ENCODE measurements around the gene PCP4L1. TPM values are rescaled to one million over a fixed set of nuclear protein-coding genes. Genes with fewer than 3 reads are reported as not detected.

Gene PCP4L1
- total RNA-seq, result not detected in 2 replicates

DNA sequence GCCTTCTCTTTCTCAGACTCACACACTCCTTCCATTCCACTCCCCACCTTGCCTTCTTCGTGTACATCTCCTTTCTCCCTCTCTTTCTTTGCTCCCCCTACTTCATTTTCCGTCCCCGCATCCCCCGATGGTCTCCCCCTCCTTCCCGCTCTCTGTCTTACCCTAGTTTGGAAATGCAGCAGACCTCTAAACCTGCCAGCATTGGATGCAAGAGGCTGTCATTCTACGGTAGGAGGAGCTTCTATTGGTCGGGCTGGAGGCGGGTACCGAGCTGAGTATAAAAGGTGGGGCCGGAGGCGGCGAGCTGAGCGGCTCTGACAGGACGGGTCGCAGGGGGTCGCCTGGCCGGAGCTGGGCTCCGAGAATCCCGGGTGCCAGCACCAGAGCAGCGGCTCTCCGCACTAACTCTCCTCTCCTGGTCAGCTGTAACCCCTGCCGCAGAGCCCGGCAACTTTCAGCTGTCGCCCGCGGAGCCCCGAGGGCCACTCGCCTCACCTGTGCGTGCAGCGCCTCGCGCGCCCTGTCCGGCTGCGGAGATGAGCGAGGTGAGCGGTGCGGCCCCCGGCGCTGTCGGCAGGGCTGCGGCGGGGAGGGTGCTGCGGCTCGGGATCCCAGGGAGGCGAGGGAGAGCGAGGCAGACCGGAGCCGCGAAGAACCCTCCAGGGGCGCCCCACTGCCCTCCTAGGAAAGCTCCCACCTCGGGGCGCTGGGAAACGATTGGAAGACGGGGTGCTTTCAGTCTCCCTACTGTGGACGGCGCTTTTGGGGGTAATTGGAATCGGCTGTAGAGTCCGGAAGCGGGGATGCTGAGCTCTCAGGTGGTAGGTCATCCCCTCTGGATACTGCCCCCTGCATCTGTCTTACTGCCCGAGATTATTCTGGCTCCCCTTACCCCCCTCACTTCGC is at the start of gene PCP4L1:
Gene PCP4L1, plus strand, starts transcription at position 307 of the 906 bp plus-strand sequence. Its CDS starts 230 bp downstream, at position 537.

DNA sequence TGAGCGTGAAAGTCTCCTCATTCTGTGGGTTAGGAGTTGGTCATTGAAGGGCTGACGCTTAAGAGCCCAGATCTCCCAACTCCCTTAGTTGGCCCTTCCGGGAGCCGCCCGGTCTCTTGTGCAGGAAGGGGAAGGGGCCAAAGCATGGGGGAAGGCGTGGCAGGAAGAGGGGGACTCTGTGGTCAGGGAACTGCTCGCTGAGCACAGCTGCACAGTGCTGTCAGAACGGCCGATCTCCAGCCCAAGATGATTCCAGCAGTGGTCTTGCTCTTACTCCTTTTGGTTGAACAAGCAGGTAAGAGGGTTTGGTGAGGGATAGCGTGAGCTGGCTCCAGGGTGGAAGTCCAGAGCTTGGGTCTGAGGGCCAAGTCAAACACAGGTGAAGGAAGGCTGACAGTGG is 43.5 kb upstream of the PCP4L1 start, which contains the start of gene FCER1G:
Gene FCER1G, plus strand, starts transcription at position 220 of the 400 bp plus-strand sequence. Its CDS starts 27 bp downstream, at position 247.

DNA sequence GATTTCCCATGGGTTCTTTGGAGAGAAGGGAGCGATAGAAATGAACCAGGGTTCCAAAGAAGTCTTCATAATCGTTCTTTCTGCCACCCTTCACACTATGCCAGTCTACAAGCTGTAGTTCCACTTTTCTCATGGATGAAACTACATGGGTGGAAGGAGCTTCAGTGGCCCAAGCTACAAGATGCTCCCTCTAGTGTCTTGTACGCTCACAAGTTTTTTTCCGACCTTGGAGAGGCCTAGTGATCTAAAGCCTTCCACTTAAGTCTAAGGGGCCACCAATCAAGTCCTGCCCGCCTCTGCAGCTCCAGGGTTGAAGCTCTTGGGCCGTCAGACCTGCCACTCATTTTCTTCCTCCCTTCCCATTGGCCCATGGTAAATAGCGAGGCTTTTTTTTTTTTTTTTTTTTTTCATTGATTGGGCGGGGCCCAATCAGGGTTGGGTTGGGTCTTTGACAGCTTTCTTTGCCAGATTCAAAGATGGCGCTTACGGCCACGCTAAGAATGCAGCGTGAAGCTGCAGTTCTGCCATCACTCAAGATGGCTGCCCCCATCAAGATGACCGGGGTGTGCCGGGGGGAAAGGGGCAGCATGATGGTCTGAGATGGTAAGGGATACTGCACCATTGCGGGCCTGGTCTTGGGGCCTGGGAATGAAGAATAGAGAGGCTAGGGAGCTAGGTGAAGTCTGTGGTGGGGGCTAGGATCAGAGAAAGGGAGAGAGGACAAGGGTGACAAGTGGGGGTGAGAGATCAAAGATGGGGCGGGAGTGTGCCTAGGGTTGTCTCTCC is 32.8 kb upstream of the PCP4L1 start, which contains the start of gene TOMM40L:
Gene TOMM40L, plus strand, starts transcription at position 527 of the 786 bp plus-strand sequence. CDS start 430 bp downstream, outside the sequence.

DNA sequence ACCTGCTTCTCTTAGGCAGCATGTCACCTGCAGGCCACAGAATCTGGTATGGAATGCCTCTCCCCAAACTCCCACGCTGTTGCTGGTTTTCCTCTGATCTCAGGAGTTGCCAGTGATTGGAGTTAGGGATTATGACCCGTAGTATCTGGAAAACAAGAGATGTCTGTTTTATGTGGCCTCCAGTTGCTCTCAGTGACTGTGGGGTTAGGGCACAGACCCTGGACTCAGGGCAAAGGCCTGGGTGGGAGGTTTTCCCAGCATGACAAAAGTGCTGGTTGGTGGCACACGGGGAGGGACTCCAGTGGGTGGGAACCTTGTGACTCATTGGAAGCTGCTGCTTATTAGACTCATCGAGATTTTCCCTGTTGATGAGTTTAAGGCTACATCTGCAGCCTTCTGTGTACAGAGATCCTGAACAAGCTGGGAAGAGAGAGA is 20.5 kb upstream of the PCP4L1 start, which contains the start of gene NR1I3:
Gene NR1I3, minus strand, starts transcription at position 165 of the 435 bp plus-strand sequence. CDS start 1,638 bp downstream, outside the sequence.

DNA sequence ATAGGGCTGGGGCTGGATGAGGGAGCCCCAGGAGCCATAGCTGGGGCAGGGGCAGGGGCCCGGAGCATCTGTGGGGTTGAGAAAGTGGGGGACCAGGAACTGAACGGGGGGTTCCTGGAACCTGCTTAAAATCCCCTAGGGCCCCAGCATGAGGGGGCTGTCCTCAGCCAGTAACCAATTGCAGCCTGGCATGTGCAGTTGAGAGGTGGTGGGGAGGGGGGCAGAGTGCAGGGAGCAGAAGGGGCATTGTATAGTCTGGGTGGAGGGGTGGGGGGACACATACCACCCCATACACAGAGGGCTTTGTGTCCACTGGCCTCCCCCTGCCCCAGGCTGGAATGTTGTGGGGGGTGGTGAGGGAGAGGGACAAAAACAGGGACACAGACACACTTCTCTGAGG is 51.3 kb downstream of the PCP4L1 start, which contains the start of gene MPZ:
Gene MPZ, minus strand, starts transcription at position 101 of the 400 bp plus-strand sequence. Its CDS starts 63 bp downstream, at position 38.

DNA sequence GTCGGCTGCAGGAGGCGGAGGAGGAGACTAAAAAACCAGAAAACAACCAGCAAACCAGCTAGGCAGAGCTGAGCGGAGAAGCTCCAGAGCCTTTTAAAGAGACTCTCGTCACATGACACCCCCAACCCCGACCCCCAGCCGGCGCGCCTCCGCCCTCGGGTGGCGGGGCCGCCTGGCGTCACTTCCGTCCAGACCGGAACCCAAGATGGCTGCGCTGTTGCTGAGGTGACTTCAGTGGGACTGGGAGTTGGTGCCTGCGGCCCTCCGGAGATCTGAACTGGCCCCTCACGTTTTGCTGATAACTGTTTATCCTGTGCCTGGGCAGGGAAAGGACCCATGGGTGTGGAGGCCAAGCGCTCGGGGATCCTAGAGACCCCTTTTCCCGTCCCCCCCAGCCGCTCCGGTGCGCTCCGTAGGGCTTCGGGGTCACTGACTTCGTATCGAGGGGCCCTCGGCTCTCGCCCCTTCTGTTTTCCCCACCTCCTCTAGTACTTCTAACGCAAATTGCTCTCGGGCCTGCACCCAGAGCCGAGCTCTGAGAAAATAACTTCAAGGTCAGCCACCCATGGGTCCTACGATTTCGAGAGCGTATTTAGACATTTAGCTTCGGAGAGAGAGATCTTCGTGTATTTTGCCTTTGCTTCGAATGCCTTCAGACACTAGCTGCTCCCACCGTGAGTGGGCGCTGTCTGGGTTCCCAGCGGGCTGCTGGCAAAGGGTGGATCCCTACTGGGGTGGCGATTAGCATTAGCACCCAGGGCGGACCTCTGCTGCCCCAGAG is 55.8 kb downstream of the PCP4L1 start, which contains the start of gene SDHC:
Gene SDHC, plus strand, starts transcription at position 181 of the 781 bp plus-strand sequence. Its CDS starts 25 bp downstream, at position 206.

Other genes starting within 250 kb of the PCP4L1 start
- gene F11R, start 237.6 kb upstream of the PCP4L1 start, total RNA-seq, result 5.1 and 8.9 TPM in 2 replicates
- gene TSTD1, start 219.8 kb upstream of the PCP4L1 start, total RNA-seq, result 10.6 and 34.8 TPM in 2 replicates
- gene USF1, start 212.8 kb upstream of the PCP4L1 start, total RNA-seq, result 72.8 and 75.5 TPM in 2 replicates
- not detected in 2 replicates for gene ARHGAP30, start 188.9 kb upstream of the PCP4L1 start, total RNA-seq
- under 0.01 and 0.17 TPM in 2 replicates for gene NECTIN4, start 169.2 kb upstream of the PCP4L1 start, total RNA-seq
- gene KLHDC9, start 160.4 kb upstream of the PCP4L1 start, total RNA-seq, result 1.9 and 4.5 TPM in 2 replicates
- 17.0 and 36.5 TPM in 2 replicates for gene PFDN2, start 140.7 kb upstream of the PCP4L1 start, total RNA-seq
- gene NIT1, start 140.6 kb upstream of the PCP4L1 start, total RNA-seq, result 21.4 and 40.4 TPM in 2 replicates
- 29.4 and 35.9 TPM in 2 replicates for gene DEDD, start 126.1 kb upstream of the PCP4L1 start, total RNA-seq
- 85.7 and 91.3 TPM in 2 replicates for gene UFC1, start 104.8 kb upstream of the PCP4L1 start, total RNA-seq
- 10.9 and 12.6 TPM in 2 replicates for gene USP21, start 99.2 kb upstream of the PCP4L1 start, total RNA-seq
- gene PPOX, start 92.3 kb upstream of the PCP4L1 start, total RNA-seq, result 7.8 and 14.3 TPM in 2 replicates
- 13.8 and 18.0 TPM in 2 replicates for gene B4GALT3, start 81.2 kb upstream of the PCP4L1 start, total RNA-seq
- gene ADAMTS4, start 59.7 kb upstream of the PCP4L1 start, total RNA-seq, result 2.3 and 3.1 TPM in 2 replicates
- gene NDUFS2, start 56.4 kb upstream of the PCP4L1 start, total RNA-seq, result 180 and 202 TPM in 2 replicates
- 0.58 TPM in 1 of 2 replicates, not detected in the other for gene FCER1G, start 43.5 kb upstream of the PCP4L1 start, total RNA-seq
- gene APOA2, start 35.1 kb upstream of the PCP4L1 start, total RNA-seq, result not detected in 2 replicates
- gene TOMM40L, start 32.7 kb upstream of the PCP4L1 start, total RNA-seq, result 10.5 and 13.6 TPM in 2 replicates
- not detected in 2 replicates for gene NR1I3, start 20.5 kb upstream of the PCP4L1 start, total RNA-seq
- gene MPZ, start 51.2 kb downstream of the PCP4L1 start, total RNA-seq, result 0.87 and 0.99 TPM in 2 replicates
- 29.6 and 38.7 TPM in 2 replicates for gene SDHC, start 55.6 kb downstream of the PCP4L1 start, total RNA-seq
- gene CFAP126, start 109.1 kb downstream of the PCP4L1 start, total RNA-seq, result not detected in 2 replicates
- gene FCGR2A, start 246.7 kb downstream of the PCP4L1 start, total RNA-seq, result 4.1 and 5.6 TPM in 2 replicates